Right atrium auricular region (tissue), 2 donors: ENCODE results near the gene ST6GALNAC4. TPM values are rescaled to one million over a fixed set of nuclear protein-coding genes. Genes with fewer than 3 reads are reported as not detected.

Experiments
- DNase-seq: peaks from one replicate; pipeline ENCODE4 v3.0.0-alpha.2; 2019; ENCODE audit warnings: low spot score
- H3K27ac ChIP-seq, 2 donors: fragments of 200-600 bp; sonication (generic); 1 replicate in 1 of 2; 2 replicates in 1 of 2; pipeline ENCODE4 v1.5.1; 2016 to 2019
- H3K27me3 ChIP-seq, 2 donors: fragments of 200-600 bp; sonication (generic); one replicate each; pipeline versions ENCODE4 v1.5.1 to v1.6.0; 2017 to 2019
- H3K36me3 ChIP-seq: fragments of 200-600 bp; sonication (generic); one replicate; pipeline ENCODE4 v1.5.1; 2016
- H3K4me1 ChIP-seq, 2 donors: fragments of 200-600 bp; sonication (generic); one replicate each; pipeline versions ENCODE4 v1.5.1 to v1.6.0; 2017 to 2019
- H3K4me3 ChIP-seq, 2 donors: fragments of 200-600 bp; sonication (generic); 1 replicate in 1 of 2; 2 replicates in 1 of 2; pipeline ENCODE4 v1.5.1; 2017 to 2019; ENCODE audit warnings: mild to moderate bottlenecking in 1 of 2, moderate library complexity in 1 of 2
- H3K9me3 ChIP-seq, 2 donors: fragments of 200-600 bp; sonication (generic); one replicate each; pipeline ENCODE4 v1.5.1; 2019
- CTCF ChIP-seq, 2 donors: fragments of 200-600 bp; sonication (generic); IDR thresholded peaks; one replicate each; pipeline ENCODE4 v1.5.1; 2019; ENCODE audit warnings: antibody characterized with exemption in 2 of 2
- total RNA-seq, 2 donors: library from RNA; depleted of rRNA; stranded (reverse); fragments of >200 nt; gene quantifications; one replicate each; pipeline ENCODE4 v1.1.0, GENCODE V29; 2016

The ST6GALNAC4 gene
- total RNA-seq, 2 donors from 2014 or later = 31.7 to 59.0 TPM

DNA sequence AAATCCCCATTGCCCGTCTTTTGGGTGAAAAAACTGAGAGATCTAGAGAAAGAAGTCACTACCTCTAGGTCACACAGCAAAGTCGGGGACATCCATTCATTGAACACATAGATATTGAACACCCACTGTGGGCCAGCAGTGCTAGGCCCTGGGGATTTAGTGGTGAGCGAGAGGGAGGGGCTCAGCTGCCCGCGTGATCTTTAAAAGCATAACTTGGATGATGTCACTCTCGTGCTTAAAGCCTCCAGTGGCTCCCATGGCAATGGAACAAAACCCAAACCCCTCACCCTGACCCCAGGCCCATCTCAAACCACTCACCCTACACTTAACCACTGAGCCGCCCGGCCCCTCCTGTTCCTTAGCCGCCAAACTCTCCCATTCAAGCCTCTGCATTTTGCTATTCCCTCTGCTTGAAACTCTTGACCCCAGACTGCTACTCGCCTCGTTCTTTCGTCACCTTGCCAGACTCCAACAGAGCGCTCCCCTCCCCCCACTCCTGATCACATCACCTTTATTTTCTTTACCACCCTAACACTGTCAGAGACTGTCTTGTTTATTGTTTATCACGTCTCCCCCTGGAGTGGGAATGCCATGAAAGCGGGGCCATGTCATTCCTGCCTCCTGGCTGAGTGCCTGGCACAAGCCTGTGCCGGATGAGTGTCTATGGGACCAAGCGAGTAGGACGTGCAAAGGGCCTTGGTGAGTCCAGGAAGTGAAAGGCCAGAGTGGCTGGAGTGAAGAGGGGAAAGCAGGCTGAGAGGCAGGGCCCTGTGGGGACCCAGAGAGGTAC lies 14.4 kb upstream of the ST6GALNAC4 start:
- peak overlapping the region; percentile 41 to 63 for H3K4me3 ChIP-seq
- H3K36me3 ChIP-seq = no peaks in the 10 kb centered on the region
- peaks cover 5 to 16% of the 10 kb centered on the region in 2 donors for H3K27me3 ChIP-seq
- TF ChIP-seq CTCF (IDR thresholded peaks at IDR 0.05) = no peak
- H3K27ac ChIP-seq = no peak overlapping the region
- H3K4me1 ChIP-seq = peaks cover 0 to 55% of the 10 kb centered on the region in 2 donors
- H3K9me3 ChIP-seq = no peaks in the 10 kb centered on the region
- DNase-seq = no peak

DNA sequence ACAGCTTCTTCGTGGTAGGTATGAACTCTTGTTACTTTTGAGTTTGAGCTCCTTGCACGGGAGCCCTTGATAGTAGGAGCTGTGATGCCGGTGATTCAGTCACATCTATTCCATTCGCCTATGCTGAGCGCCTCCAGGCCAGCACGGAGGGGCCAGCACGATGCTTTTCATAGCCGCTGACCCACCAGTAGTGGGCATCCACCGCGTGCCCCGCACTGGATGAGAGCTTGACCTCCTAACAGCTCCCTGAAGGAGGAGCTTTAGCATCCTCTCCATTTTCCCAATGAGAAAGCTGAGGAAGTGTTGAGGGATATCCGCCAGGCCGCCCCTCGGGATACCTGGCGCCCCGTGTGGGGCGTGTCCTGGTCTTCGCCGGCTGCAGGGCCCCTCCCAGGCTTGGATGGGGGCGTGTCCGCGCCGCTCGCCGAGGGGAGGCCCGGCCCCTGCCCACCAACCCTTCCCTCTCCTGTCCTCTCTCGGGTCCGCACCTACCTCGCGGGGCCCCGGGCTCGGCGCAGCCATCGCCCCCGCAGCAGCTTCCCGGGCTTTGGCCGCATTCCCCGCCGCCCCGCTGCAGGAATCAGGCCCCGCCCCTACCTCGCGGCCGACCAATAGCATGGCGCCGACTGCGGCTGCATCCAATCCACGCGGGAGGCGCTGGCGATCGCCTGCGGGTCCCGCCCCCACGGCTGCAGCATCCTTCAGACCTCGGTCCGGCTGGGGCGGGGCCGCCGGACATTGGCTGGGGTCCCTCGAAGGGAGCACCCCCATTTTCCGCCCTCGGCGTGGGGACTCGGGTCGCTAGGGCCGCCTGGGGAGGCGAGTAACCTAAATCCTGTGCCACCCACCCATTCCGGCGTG lies 13.6 kb upstream of the ST6GALNAC4 start, which contains the start of gene PIP5KL1:
Gene PIP5KL1 (minus strand): TSS at position 547 of the 861 bp plus-strand sequence. CDS start 25 bp downstream, at position 522.
- DNase-seq = peak; percentile 81
- Histone ChIP-seq H3K4me3 (peak within 1 kb of the TSS; percentile 41 to 63), H3K36me3 (no peaks in the 10 kb centered on the region), H3K9me3 (no peaks in the 10 kb centered on the region), H3K27ac (no peak within 1 kb of the TSS), H3K4me1 (peaks cover 0 to 47% of the 10 kb centered on the region in 2 donors), H3K27me3 (peaks cover 5 to 16% of the 10 kb centered on the region in 2 donors)
- TF ChIP-seq CTCF (IDR thresholded peaks at IDR 0.05) = peak in 1 of 2 donors; percentile 17

- H3K4me1 ChIP-seq = peaks cover 0 to 41% of the 10 kb centered on the region in 2 donors
- peaks cover 5 to 16% of the 10 kb centered on the region in 2 donors for H3K27me3 ChIP-seq
- H3K27ac ChIP-seq = no peak overlapping the region
- DNase-seq = no peak
- no peaks in the 10 kb centered on the region for H3K36me3 ChIP-seq
- H3K9me3 ChIP-seq = no peaks in the 10 kb centered on the region
- TF ChIP-seq CTCF (IDR thresholded peaks at IDR 0.05) = no peak
- H3K4me3 ChIP-seq = no peak overlapping the region
These were observed 12.8 kb upstream of the ST6GALNAC4 start for GRCh38 chr9:127929625-127929979.

- TF ChIP-seq CTCF (IDR thresholded peaks at IDR 0.05) = no peak
- DNase-seq = no peak
- Histone ChIP-seq H3K4me1 (peaks cover 0 to 41% of the 10 kb centered on the region in 2 donors), H3K4me3 (no peak overlapping the region), H3K9me3 (no peaks in the 10 kb centered on the region), H3K36me3 (no peaks in the 10 kb centered on the region), H3K27ac (no peak overlapping the region), H3K27me3 (peaks cover 5 to 16% of the 10 kb centered on the region in 2 donors)
These were observed 12.1 kb upstream of the ST6GALNAC4 start for GRCh38 chr9:127928676-127929624.
